Measurements from ENCODE around the gene MAGEA10.

MAGEA10 gene

DNA sequence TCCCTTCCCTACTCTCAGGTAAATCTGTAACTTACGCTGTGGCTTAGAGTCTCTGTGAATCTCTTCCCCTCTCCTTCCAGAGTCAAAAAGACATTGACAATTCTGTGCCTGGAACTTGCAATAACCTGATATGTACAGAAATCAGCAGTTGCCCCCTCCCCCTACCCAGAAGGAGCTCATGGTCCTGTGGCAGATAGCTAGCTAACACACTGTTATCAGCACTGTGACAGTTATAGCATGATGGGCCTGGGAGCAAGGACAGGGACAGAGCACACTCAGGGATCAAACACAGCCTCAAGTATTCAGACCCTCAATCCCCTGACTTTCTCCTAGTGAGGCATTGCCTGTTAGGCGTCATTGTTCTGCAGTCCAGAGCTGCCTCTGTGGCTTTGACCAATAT is 18.7 kb upstream of the MAGEA10 start:
- DNase-seq (ENCODE audit: low read depth) = no peak
- no peak for TF ChIP-seq CTCF (IDR thresholded peaks at IDR 0.05; ENCODE audit: control insufficient read depth, insufficient read depth, low read depth, low read length, missing control alignments)
- no peak overlapping the region for H3K4me3 ChIP-seq (ENCODE audit: control insufficient read depth, low read depth, low read length)

DNA sequence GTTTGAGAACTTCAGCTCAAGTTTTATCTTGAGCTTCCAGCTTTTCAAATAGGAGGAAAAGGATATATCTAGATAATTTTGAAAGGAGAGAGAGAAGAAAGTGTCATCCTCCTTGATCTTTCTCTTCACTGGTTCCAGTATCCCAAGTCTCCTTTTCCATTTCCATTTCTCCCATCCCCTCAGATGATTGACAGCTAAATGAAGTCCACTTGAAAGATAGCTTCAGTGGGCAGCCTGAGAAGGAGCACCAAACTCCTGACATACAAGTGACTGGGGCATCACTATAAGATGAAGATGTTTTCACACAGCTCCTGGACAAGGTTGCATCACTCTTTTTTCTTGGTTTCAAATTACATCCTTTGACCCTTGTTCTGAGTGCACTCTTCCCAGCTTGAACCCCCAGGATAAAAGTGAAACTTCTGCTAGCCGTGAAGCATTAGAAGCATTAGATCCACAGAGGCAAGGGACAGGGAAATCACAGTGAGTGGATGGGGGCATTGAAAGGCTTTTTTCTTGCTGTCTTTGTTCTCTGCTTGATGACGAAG is 17.5 kb upstream of the MAGEA10 start:
- no peak overlapping the region for H3K4me3 ChIP-seq (ENCODE audit: control insufficient read depth, low read depth, low read length)
- DNase-seq (ENCODE audit: low read depth) = no peak
- no peak for TF ChIP-seq CTCF (IDR thresholded peaks at IDR 0.05; ENCODE audit: control insufficient read depth, insufficient read depth, low read depth, low read length, missing control alignments)

DNA sequence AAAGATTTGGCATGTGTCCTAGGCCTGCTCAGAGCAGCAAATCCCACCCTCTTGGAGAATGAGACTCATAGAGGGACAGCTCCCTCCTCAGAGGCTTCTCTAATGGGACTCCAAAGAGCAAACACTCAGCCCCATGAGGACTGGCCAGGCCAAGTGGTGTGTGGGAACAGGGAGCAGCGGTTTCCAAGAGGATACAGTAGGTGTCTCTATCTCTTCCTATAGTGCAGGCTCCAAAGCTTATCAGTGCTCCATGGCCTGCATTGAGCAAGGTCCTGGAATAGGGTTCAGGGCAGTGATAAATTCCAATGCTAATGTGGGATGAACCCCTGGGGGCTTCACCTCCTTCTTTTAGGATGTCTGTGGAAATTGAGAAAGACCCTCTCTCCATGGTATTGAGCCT is 15.7 kb upstream of the MAGEA10 start:
- no peak for DNase-seq (ENCODE audit: low read depth)
- TF ChIP-seq CTCF (IDR thresholded peaks at IDR 0.05; ENCODE audit: control insufficient read depth, insufficient read depth, low read depth, low read length, missing control alignments) = no peak
- no peak overlapping the region for H3K4me3 ChIP-seq (ENCODE audit: control insufficient read depth, low read depth, low read length)

DNA sequence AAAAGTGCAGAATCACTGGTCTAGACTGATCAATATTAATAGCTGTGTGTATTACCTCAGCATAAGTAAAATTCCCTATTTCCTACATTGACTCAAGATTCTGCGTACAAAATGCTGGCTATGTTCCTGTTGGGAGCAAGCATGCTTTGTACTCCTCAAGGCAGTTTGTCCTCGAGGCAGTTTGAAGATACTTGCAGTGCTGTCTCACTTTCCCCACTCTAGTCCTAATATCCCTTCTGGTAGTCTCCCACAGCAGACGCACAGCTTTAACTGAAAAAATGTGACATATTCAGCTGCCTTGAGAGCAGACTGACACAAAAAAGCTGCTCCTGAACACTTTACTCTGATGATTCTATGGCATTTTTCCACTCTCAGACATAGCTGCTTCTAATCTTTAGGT is 12.9 kb upstream of the MAGEA10 start:
- no peak for TF ChIP-seq CTCF (IDR thresholded peaks at IDR 0.05; ENCODE audit: control insufficient read depth, insufficient read depth, low read depth, low read length, missing control alignments)
- no peak for DNase-seq (ENCODE audit: low read depth)

DNA sequence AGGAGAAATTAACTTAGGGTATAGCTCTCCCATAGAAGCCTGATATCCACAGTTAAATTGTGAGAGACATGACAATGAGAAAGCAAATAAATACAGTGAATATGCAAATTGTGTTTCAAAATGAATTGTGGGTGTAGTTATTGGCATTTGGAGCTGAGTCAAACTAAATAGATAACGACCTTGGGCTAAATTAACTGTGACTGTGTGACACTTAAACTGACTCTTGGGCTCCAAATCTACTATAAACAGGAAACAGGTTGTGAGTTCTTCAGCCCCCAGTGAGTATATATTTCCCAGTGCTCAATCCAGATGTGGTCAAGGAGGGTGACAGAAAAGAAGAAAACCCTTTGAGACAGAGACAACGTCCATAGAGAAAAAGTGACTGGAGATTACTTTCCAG is 11.3 kb upstream of the MAGEA10 start:
- no peak for DNase-seq (ENCODE audit: low read depth)
- H3K4me3 ChIP-seq (ENCODE audit: control insufficient read depth, low read depth, low read length) = no peak overlapping the region
- TF ChIP-seq CTCF (IDR thresholded peaks at IDR 0.05; ENCODE audit: control insufficient read depth, insufficient read depth, low read depth, low read length, missing control alignments) = no peak

More for the DNA sequence above, 12.9 kb upstream of the MAGEA10 start:
- no peak overlapping the region for H3K4me3 ChIP-seq (ENCODE audit: control insufficient read depth, low read depth, low read length)

- no peak for TF ChIP-seq CTCF (IDR thresholded peaks at IDR 0.05; ENCODE audit: control insufficient read depth, insufficient read depth, low read depth, low read length, missing control alignments)
- H3K4me3 ChIP-seq (ENCODE audit: control insufficient read depth, low read depth, low read length) = no peak overlapping the region
- DNase-seq (ENCODE audit: low read depth) = no peak
These were observed 1.2 kb upstream of the MAGEA10 start for GRCh38 chrX:152139589-152139988.

Measured in AG09309 (cell line).